Endothelial cell of umbilical vein (primary cell): ENCODE measurements around the gene CRCP. TPM values are rescaled to one million over a fixed set of nuclear protein-coding genes. Genes with fewer than 3 reads are reported as not detected.
"Not testable (repeated sequence)": the region's sequence is repeated elsewhere in the genome, so short reads cannot be mapped to it uniquely, and the experiment has no call there.

Experiments
- BruUV-seq: library from RNA; stranded (reverse); fragments of 400-500 nt; replicated peaks from 2 replicates; lab custom pipeline; 2021; lab: Mats Ljungman, UMichigan
- CTCF ChIA-PET: fragments of 300-600, 350-600 bp; sonication (Branson Sonifier 250); formaldehyde crosslinking; loops from one replicate; lab custom pipeline; 2021; ENCODE audit warnings: antibody characterized with exemption, inconsistent platforms; lab: Charles Lee
- POLR2A ChIA-PET: fragments of 300-600, 350-600 bp; sonication (Branson Sonifier 250); formaldehyde crosslinking; loops from one replicate; lab custom pipeline; 2021; ENCODE audit warnings: antibody characterized with exemption, inconsistent platforms; lab: Charles Lee
- DNase-seq: peaks from one replicate; pipeline ENCODE4 v3.0.0-alpha.2; 2011; ENCODE audit warnings: low read depth, low spot score
- FAIRE-seq: peaks from 2 replicates; lab custom pipeline; 2011; peaks lifted over from hg19 to GRCh38; lab: Jason Lieb, UNC
- H2AFZ ChIP-seq: 2 replicates; pipeline ENCODE4 v1.6.0; 2012; ENCODE audit warnings: low read depth, low read length, control low read depth, inconsistent platforms
- H3K27ac ChIP-seq: 2 replicates; pipeline ENCODE4 v1.5.1; 2011; ENCODE audit warnings: low read depth, mild to moderate bottlenecking, control low read depth, low read length, moderate library complexity; ENCODE audit not compliant: insufficient read depth
- H3K27me3 ChIP-seq, 2 experiments: 2 replicates each; pipeline versions ENCODE4 v1.6.0 to v1.6.1; 2011; ENCODE audit warnings: low read length in 2 of 2, mixed read lengths in 1 of 2; ENCODE audit not compliant: control insufficient read depth in 2 of 2, insufficient read depth in 2 of 2
- H3K36me3 ChIP-seq, 2 experiments: 2 replicates in 1 of 2; 3 replicates in 1 of 2; pipeline ENCODE4 v1.5.1; 2011; ENCODE audit warnings: low read length in 2 of 2, mild to moderate bottlenecking in 1 of 2, moderate library complexity in 1 of 2; ENCODE audit not compliant: control insufficient read depth in 2 of 2, insufficient read depth in 2 of 2; ENCODE audit errors: extremely low read depth in 1 of 2
- H3K4me1 ChIP-seq: 3 replicates; pipeline ENCODE4 v1.5.1; 2011; ENCODE audit warnings: mild to moderate bottlenecking, low read length; ENCODE audit not compliant: control insufficient read depth, insufficient read depth; ENCODE audit errors: extremely low read depth
- H3K4me2 ChIP-seq: 2 replicates; pipeline ENCODE4 v1.6.1; 2011; ENCODE audit warnings: low read length, control low read depth, mixed read lengths; ENCODE audit not compliant: insufficient read depth
- H3K4me3 ChIP-seq, 3 experiments: fragments of 200-600 bp in 1 of 3; sonication (generic), shearing (Covaris generic) in 1 of 3; replicated peaks in 1 of 3; 2 replicates each; pipeline ENCODE4 v1.5.1; 2011 to 2016; ENCODE audit warnings: control low read depth in 3 of 3, low read length in 3 of 3, mild to moderate bottlenecking in 2 of 3, inconsistent platforms in 1 of 3, low read depth in 1 of 3, moderate library complexity in 1 of 3; ENCODE audit not compliant: insufficient read depth in 1 of 3
- H3K79me2 ChIP-seq: 2 replicates; pipeline ENCODE4 v1.6.0; 2012; ENCODE audit warnings: low read length, inconsistent platforms; ENCODE audit not compliant: control insufficient read depth, insufficient read depth
- H3K9ac ChIP-seq: replicated peaks from 2 replicates; pipeline ENCODE3; 2011; ENCODE audit warnings: low read length, control low read depth; ENCODE audit not compliant: insufficient read depth; ENCODE audit errors: extremely low read depth
- H3K9me1 ChIP-seq: replicated peaks from 3 replicates; pipeline ENCODE4 v1.6.0; 2011; ENCODE audit warnings: mild to moderate bottlenecking, low read length; ENCODE audit not compliant: control insufficient read depth, insufficient read depth; ENCODE audit errors: extremely low read depth
- H3K9me3 ChIP-seq: replicated peaks from 2 replicates; pipeline ENCODE4 v1.5.1; 2012; ENCODE audit warnings: low read length, inconsistent platforms; ENCODE audit not compliant: control insufficient read depth, insufficient read depth
- H4K20me1 ChIP-seq: replicated peaks from 2 replicates; pipeline ENCODE3; 2011; ENCODE audit warnings: mild to moderate bottlenecking, low read length; ENCODE audit not compliant: control insufficient read depth, insufficient read depth; ENCODE audit errors: extremely low read depth
- CTCF ChIP-seq, 2 donors: IDR thresholded peaks; 1 replicate in 1 of 2; 2 replicates in 1 of 2; pipeline ENCODE4 v1.5.1; 2011; ENCODE audit warnings: low read length in 2 of 2, mild to moderate bottlenecking in 2 of 2, moderate library complexity in 2 of 2, control low read depth in 1 of 2, inconsistent platforms in 1 of 2, low read depth in 1 of 2; ENCODE audit not compliant: insufficient read depth in 1 of 2; ENCODE audit errors: extremely low read depth in 1 of 2
- EZH2 ChIP-seq: IDR thresholded peaks from 2 replicates; pipeline ENCODE4 v1.6.1; 2012; ENCODE audit warnings: borderline replicate concordance, low read depth, mild to moderate bottlenecking, moderate library complexity, low read length, inconsistent platforms; ENCODE audit not compliant: severe bottlenecking
- FOS ChIP-seq: IDR thresholded peaks from 2 replicates; pipeline ENCODE4 v1.6.1; 2011; ENCODE audit warnings: mild to moderate bottlenecking, low read length, moderate library complexity, borderline replicate concordance; ENCODE audit not compliant: insufficient read depth
- JUN ChIP-seq: IDR thresholded peaks from 2 replicates; pipeline ENCODE4 v1.6.1; 2011; ENCODE audit warnings: borderline replicate concordance, low read depth; ENCODE audit not compliant: insufficient read length, insufficient read depth
- MAX ChIP-seq: IDR thresholded peaks from 2 replicates; pipeline ENCODE4 v1.6.1; 2011; ENCODE audit not compliant: insufficient read depth, insufficient read length
- POLR2AphosphoS5 ChIP-seq: IDR thresholded peaks from 2 replicates; pipeline ENCODE4 v1.6.1; 2012; ENCODE audit warnings: low read depth, mild to moderate bottlenecking, control low read depth, low read length, moderate library complexity; ENCODE audit not compliant: insufficient read depth
- dilution Hi-C: fragments of 300-500 bp; cut with MboI; formaldehyde crosslinking; loops from one replicate; pipeline ENCODE4 v1.15.0; 2019; ENCODE audit warnings: low sequenced_read_pairs; ENCODE audit not compliant: extremely low pct_ligation_motif_present
- intact Hi-C: fragments of 100-400 bp; cut with micrococcal nuclease; formaldehyde crosslinking; loops from one replicate; pipeline ENCODE4 v1.10.0; 2022
- polyA plus RNA-seq, 4 experiments: library from polyadenylated mRNA; depleted of rRNA in 3 of 4; stranded (reverse) in 3 of 4; unstranded in 1 of 4; fragments of >200 nt; gene quantifications; 2 replicates each; pipeline versions ENCODE4 v1.2.1 to v1.2.3, GENCODE V29; 2011 to 2012; ENCODE audit warnings: missing spikeins in 1 of 4
- total RNA-seq: library from RNA; stranded (reverse); gene quantifications from 2 replicates; pipeline ENCODE4 v1.2.3, GENCODE V29; 2021

The CRCP gene
- total and polyA plus RNA-seq, 2 donors (not counting 3 experiments of a cell fraction or from before 2014, with no cell fraction given) = 14.2 to 29.7 TPM

- DNase-seq (no peak), FAIRE-seq (no peak)
- Histone ChIP-seq H2AFZ (peak overlapping the region; percentile 75), H3K9ac (peak overlapping the region; percentile 16), H3K9me3 (no peaks in the 10 kb centered on the region), H4K20me1 (no peaks in the 10 kb centered on the region), H3K4me2 (peak overlapping the region; percentile 39), H3K9me1 (no peaks in the 10 kb centered on the region), H3K4me3 (peak overlapping the region in 2 of 3 experiments; percentile 16 to 28), H3K27me3 (no peaks in the 10 kb centered on the region), H3K27ac (no peak overlapping the region), H3K79me2 (no peaks in the 10 kb centered on the region), H3K36me3 (no peaks in the 10 kb centered on the region), H3K4me1 (peaks cover 4% of the 10 kb centered on the region)
- dilution Hi-C loops = no loop called here
- BruUV-seq = no TSS peak
- ChIA-PET CTCF (interaction anchor here (0.6 to 1.2 kb wide), 2 partner anchors 14 to 65 kb away, joined by 3 to 4 read pairs; partner anchors contain the start of gene CRCP), POLR2A (no interaction called here)
- intact Hi-C loops = no loop called here
- TF ChIP-seq CTCF (IDR thresholded peaks at IDR 0.05; ENCODE audit: extremely low read depth in 1 of 2, insufficient read depth in 1 of 2, low read depth in 1 of 2, low read length in 2 of 2) (no peak), JUN (no peak), EZH2 (no peak), FOS (no peak), MAX (no peak), POLR2AphosphoS5 (no peak)
These were observed 14.1 kb upstream of the CRCP start for GRCh38 chr7:66100408-66101050.

- H3K4me2 ChIP-seq, H3K9me3 ChIP-seq, H3K9me1 ChIP-seq, POLR2A ChIA-PET, BruUV-seq, CTCF ChIA-PET, H3K27me3 ChIP-seq, H4K20me1 ChIP-seq, intact Hi-C loops, H3K36me3 ChIP-seq, H2AFZ ChIP-seq, FAIRE-seq, dilution Hi-C loops, H3K27ac ChIP-seq, H3K9ac ChIP-seq, H3K4me3 ChIP-seq, H3K79me2 ChIP-seq, DNase-seq: not testable (repeated sequence)
- H3K4me1 ChIP-seq = peaks cover 14% of the 10 kb centered on the region
These were observed 12.5 kb upstream of the CRCP start for GRCh38 chr7:66102168-66102567.

- CTCF ChIA-PET, H3K4me2 ChIP-seq, POLR2A ChIA-PET, H2AFZ ChIP-seq, H3K9me1 ChIP-seq, intact Hi-C loops, H3K79me2 ChIP-seq, H3K27ac ChIP-seq, H3K4me3 ChIP-seq, H3K9ac ChIP-seq, H3K9me3 ChIP-seq, BruUV-seq, H3K36me3 ChIP-seq, DNase-seq, dilution Hi-C loops, H3K27me3 ChIP-seq, H4K20me1 ChIP-seq, FAIRE-seq: not testable (repeated sequence)
- H3K4me1 ChIP-seq = peaks cover 17% of the 10 kb centered on the region
These were observed 10.7 kb upstream of the CRCP start for GRCh38 chr7:66103994-66104393.
